GM19397 (cell line): Measurements from ENCODE around the gene GPR55.

Experiments used
- ATAC-seq: cut with Tn5 transposase; IDR thresholded peaks from one replicate; pipeline ENCODE4 v1.9.1; 2021; ENCODE audit warnings: mild to moderate bottlenecking, moderate library complexity; ENCODE audit not compliant: unreplicated experiment

The GPR55 gene

GRCh38 chr2:230869914-230870543 is 55.0 kb downstream of the GPR55 start:
- ATAC-seq, result no peak

- no peak for ATAC-seq
These were observed 55.8 kb downstream of the GPR55 start for GRCh38 chr2:230868947-230869913.

GRCh38 chr2:230868161-230868946 is 56.7 kb downstream of the GPR55 start:
- no peak for ATAC-seq

GRCh38 chr2:230866756-230867523 is 58.1 kb downstream of the GPR55 start:
- ATAC-seq, result no peak

GRCh38 chr2:230865766-230866755 is 59.0 kb downstream of the GPR55 start:
- no peak for ATAC-seq

GRCh38 chr2:230865307-230865765 is 59.7 kb downstream of the GPR55 start:
- no peak for ATAC-seq

GRCh38 chr2:230864605-230865306 is 60.3 kb downstream of the GPR55 start, which contains the start of gene ITM2C:
TSS of gene ITM2C (plus strand) at chr2:230864942. CDS start at chr2:230865026, 84 bp downstream.
- ATAC-seq, result peak; percentile 71

GRCh38 chr2:230864122-230864604 is 60.9 kb downstream of the GPR55 start:
- no peak for ATAC-seq

- ATAC-seq, result no peak
These were observed 61.5 kb downstream of the GPR55 start for GRCh38 chr2:230863442-230864121.

- ATAC-seq, result no peak
These were observed 62.0 kb downstream of the GPR55 start for GRCh38 chr2:230863031-230863430.

GRCh38 chr2:230862292-230862691 is 62.8 kb downstream of the GPR55 start:
- no peak for ATAC-seq

GRCh38 chr2:230861552-230862255 is 63.3 kb downstream of the GPR55 start:
- ATAC-seq, result no peak
